HL-60 (cell line): ENCODE results near the gene DIP2A.

Source experiments
- DNase-seq, 2 experiments: peaks; one replicate each; pipeline ENCODE4 v3.0.0-alpha.2; 2010 to 2020; ENCODE audit warnings: low read depth in 1 of 2, low spot score in 1 of 2
- H3K27ac ChIP-seq: fragments of 250-450 bp; sonication (Bioruptor Pico); replicated peaks from 2 replicates; pipeline ENCODE4 v1.5.1; 2020; ENCODE audit warnings: mild to moderate bottlenecking, moderate library complexity
- H3K27me3 ChIP-seq: fragments of 250-450 bp; sonication (Bioruptor Pico); 2 replicates; pipeline ENCODE4 v1.5.1; 2021; ENCODE audit warnings: mild to moderate bottlenecking, moderate library complexity; ENCODE audit not compliant: insufficient read depth, poor library complexity, severe bottlenecking
- H3K4me3 ChIP-seq: replicated peaks from 2 replicates; pipeline ENCODE4 v1.5.1; 2011; ENCODE audit warnings: mild to moderate bottlenecking, control low read depth, low read length; ENCODE audit not compliant: insufficient read depth
- CTCF ChIP-seq: IDR thresholded peaks from one replicate; pipeline ENCODE4 v1.5.1; 2011; ENCODE audit warnings: low read length, control low read depth, inconsistent platforms; ENCODE audit not compliant: insufficient read depth
- GABPA ChIP-seq: IDR thresholded peaks from 2 replicates; pipeline ENCODE4 v1.6.1; 2012; ENCODE audit warnings: low read depth
- POLR2AphosphoS5 ChIP-seq: IDR thresholded peaks from 2 replicates; pipeline ENCODE4 v1.6.1; 2012; ENCODE audit warnings: low read depth
- REST ChIP-seq: IDR thresholded peaks from 2 replicates; pipeline ENCODE4 v1.6.1; 2012; ENCODE audit warnings: low read depth; ENCODE audit not compliant: insufficient replicate concordance
- SPI1 ChIP-seq: IDR thresholded peaks from 2 replicates; pipeline ENCODE4 v1.6.1; 2012; ENCODE audit warnings: low read depth, mild to moderate bottlenecking, borderline replicate concordance

The DIP2A gene

DNA sequence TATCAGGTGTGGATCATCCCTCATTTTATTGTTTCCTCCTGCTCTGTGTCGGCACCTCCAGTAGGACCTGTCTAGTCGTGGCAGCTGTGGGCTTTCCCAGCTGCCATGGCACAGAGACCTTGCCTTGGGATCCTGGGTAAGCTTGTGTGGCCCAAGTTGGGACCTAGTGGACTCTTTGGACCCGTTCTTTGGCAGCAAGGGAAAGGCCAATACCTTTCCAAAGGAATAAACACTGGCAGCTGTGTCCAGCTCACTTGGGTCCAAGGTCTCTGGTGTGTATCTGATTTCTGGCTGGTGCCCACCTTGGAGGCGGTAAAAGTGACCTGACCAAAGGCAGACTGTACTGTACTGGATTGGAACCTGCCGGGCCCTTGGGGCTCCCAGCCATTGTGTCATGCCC, 21.8 kb downstream of the DIP2A start:
- H3K27me3 ChIP-seq = no peaks in the 10 kb centered on the region
- H3K4me3 ChIP-seq = no peak overlapping the region
- DNase-seq = no peak
- TF ChIP-seq REST = no peak
- TF ChIP-seq POLR2AphosphoS5 = no peak
- no peak for TF ChIP-seq GABPA
- no peak for TF ChIP-seq SPI1
- H3K27ac ChIP-seq = no peak overlapping the region

DNA sequence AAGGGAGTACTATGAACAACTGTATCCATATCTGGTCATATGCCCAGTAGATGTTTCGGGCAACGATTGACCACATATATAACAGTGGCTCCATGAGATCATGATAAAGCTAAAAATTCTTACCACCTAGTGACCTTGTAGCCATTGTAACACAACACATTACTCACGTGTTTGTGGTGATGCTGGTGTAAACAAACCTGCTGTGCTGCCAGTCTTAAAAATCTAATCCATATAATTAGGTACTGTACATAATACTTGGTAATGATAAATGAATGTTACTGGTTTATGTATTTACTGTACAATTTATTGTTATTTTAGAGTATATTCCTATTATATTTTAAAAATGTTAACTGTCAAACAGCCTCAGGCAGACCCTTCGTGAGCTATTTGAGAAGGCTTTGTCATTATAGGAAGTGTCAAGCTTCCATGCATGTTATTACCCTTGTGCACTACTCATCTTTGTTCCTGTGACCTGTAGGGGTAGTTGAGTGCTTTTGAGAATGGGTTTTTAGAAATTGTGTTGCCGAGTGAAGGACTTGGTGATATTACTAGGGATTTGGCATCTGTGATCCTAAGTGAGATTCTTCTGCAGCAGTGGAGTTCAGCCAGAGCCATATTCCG, 23.6 kb downstream of the DIP2A start:
- no peak for DNase-seq
- Histone ChIP-seq H3K27ac (no peak overlapping the region), H3K27me3 (no peaks in the 10 kb centered on the region), H3K4me3 (no peak overlapping the region)
- TF ChIP-seq SPI1 (no peak), CTCF (no peak), GABPA (no peak), REST (no peak), POLR2AphosphoS5 (no peak)

DNA sequence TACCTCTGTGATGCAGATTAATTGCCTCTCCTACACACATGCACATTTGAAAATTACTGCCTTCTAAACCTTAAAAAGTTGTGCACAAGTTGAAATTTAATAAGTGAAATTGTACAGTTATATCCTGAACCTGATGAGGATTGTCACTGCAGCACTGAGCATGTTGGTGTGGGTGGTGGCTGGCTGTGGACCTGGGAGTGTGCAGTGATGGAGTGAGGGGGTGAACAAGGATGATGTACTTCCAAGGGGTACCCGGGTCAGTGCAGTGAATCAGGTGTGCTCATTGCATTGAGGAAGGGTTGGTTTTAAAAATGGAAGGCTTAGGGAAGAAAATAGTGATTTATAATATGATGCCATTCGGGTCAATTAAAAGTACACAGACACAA, 24.1 kb downstream of the DIP2A start:
- H3K27me3 ChIP-seq = no peaks in the 10 kb centered on the region
- no peak overlapping the region for H3K4me3 ChIP-seq
- TF ChIP-seq GABPA (no peak), SPI1 (no peak), REST (no peak), POLR2AphosphoS5 (no peak), CTCF (no peak)
- no peak for DNase-seq
- no peak overlapping the region for H3K27ac ChIP-seq
